NCI-H2081 treated with DMSO at 0.1 percent for 48 hours (cell line): ENCODE data around the gene ZNF17.
A peak's percentile ranks its signal among the peaks of the same experiment; 100 is the strongest.
"Not testable (repeated sequence)": the region's sequence is repeated elsewhere in the genome, so short reads cannot be mapped to it uniquely, and the experiment has no call there.

ENCODE experiments used
- DNase-seq: peaks from one replicate; lab custom pipeline; 2025; lab: John Stamatoyannopoulos, UW

ZNF17 gene

DNA sequence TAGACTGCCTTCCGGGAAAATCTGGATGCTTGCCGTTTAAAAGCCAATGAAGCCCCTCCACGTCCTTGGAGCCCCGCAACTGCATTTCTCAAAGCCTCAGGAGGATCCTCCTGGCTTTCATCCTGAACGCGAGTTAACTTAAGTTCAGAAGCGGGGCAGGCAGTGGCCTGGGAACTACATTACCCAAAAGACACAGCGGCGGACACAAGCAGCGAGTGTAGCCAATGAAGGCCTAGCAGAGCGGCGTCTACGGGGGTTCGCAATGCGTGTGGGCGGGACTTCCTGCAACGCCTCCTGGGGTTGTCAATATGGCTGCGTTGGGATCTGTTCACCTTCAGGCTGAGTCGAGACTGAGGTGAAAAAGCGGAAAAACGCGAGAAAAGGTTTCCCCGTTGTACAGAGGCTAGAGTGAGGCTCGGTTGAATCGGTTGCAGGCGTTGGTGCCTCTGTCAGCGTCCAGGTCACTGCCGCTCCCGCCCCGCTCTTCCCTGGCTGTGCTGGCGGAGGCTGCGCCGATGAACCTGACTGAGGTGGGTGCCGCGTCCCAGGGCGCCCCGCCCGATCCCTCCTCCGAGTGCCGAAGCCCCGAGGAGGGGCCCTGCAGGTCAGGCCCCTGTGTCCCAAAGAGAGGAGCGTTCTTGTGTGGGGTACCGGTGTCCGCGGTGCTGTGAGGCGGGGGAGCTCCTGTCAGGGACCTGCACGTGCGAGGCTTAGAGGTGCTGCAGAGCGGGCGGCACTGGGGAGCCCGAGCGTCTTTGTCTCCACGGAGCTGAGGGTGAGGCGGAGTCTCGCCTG lies at the start of gene ZNF17:
ZNF17 (plus strand) TSS at position 285 of the 795 bp plus-strand sequence. CDS start 2,455 bp downstream, outside the sequence.
- peak; percentile 62 for DNase-seq

GRCh38 chr19:57362419-57362818 lies 48.5 kb upstream of the ZNF17 start:
- no peak for DNase-seq

GRCh38 chr19:57362997-57363687 lies 47.8 kb upstream of the ZNF17 start, which contains the start of the genes TRAPPC2B and ZNF547:
Gene TRAPPC2B (plus strand): TSS chr19:57363551. CDS start chr19:57364834, 1,283 bp downstream.
Gene ZNF547 (plus strand): TSS chr19:57363551. CDS start chr19:57368556, 5,005 bp downstream.
- peak; percentile 95 for DNase-seq

DNA sequence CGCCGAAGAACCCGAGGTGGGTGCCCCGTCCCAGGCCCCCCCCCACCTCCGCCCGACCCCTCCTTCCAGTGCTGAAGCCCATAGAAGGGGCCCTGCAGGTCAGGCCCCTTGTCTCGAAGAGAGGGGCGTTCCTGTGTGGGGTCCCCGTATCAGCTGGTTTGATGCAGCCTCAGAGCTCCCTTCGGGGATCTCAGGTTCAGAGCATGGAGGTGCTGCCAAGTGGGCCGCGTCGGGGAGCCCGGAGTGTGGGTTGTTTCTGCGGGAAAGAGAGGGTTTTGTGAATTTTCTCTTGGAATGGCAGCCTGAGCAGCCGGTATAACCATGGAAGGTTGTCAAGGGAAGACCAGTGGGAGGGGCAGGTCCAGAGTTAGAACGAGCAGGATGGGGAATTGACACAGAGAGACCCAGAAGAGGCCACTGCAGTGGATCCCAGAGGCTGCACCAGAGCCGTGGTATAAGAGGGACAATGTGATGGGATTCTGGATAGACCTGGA lies 47.2 kb upstream of the ZNF17 start:
- DNase-seq = no peak

DNA sequence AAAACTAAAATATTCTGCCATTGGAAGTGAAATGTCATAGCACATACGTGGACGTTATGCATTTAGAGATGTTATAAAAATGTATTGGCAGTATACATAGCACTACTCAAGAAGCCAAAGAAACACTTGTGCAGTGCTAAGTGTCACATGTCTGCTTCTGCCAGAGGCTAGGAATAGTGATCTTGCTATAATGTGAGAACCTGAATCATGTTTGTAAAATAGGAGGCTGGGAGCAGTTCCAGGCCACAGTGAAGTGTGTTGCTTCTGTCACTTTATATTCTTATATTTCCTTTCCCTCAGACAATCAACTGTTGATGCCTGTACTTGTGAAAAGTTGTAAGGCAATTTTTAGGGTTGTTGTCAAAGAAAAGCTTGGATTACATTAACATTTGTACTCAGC lies 44.2 kb upstream of the ZNF17 start:
- DNase-seq = no peak

GRCh38 chr19:57374179-57374578 lies 36.8 kb upstream of the ZNF17 start:
- DNase-seq = no peak

DNA sequence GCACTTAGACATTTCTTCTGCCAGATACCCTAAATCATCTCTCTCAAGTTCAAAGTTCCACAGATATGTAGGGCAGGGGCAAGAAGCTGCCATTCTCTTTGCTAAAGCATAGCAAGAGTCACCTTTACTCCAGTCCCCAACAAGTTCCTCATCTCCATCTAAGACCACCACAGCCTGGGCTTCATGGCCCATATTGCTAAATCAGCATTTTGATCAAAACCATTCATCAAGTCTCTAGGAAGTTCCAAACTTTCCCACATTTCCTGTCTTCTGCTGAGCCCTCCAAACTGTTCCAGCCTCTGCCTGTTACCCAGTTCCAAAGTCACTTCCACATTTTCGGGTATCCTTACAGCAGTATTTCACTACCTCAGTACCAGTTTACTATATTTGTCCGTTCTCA lies 36.3 kb upstream of the ZNF17 start:
- DNase-seq = not testable (repeated sequence)

GRCh38 chr19:57376151-57376550 lies 34.8 kb upstream of the ZNF17 start:
- DNase-seq = no peak

DNA sequence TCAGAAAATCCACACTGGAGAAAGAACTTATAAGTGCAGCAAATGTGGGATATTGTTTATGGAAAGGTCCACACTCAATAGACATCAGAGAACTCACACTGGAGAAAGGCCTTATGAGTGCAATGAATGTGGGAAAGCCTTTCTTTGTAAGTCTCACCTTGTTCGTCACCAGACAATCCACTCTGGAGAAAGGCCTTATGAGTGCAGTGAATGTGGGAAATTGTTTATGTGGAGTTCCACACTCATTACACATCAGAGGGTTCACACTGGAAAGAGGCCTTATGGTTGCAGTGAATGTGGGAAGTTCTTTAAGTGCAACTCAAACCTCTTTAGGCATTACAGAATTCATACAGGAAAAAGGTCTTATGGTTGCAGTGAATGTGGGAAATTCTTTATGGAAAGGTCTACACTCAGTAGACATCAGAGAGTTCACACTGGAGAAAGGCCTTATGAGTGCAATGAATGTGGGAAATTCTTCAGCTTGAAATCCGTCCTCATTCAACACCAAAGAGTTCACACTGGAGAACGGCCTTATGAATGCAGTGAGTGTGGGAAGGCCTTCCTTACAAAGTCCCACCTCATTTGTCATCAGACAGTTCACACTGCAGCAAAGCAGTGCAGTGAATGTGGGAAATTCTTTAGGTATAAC lies 33.3 kb upstream of the ZNF17 start:
- no peak for DNase-seq

- no peak for DNase-seq
Observed at GRCh38 chr19:57380923-57381322, 30.0 kb upstream of the ZNF17 start.

DNA sequence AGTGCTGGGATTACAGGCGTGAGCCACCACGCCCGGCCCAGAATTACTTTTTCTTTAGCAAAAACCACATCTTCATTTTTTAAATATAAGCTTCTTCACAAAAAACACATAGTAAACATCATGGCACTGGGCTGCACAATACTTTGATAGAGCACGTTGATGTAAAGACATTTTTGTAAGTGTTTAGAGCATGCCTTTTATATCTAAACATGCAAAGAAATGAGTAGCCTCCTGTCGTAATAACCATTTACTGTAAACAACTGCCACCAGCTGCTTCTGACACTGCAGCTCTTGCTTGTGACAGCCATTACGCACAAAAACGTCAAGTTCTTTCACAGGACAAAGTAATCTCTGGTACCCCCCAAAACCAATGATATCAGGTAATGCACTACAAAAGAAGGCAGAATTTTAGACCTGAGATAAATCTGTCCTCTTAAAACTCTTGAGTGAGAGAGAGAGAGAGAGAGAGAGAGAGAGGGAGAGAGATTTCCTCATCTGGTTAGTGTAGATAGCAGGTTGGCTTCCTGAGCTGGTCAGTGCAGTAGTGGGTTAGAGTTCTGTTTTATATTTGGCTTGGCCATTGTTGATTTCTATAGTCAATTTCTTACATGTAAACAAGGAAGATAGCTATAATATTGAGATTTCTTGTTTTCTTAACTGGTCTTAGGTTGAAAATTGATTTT lies 28.0 kb upstream of the ZNF17 start:
- no peak for DNase-seq

DNA sequence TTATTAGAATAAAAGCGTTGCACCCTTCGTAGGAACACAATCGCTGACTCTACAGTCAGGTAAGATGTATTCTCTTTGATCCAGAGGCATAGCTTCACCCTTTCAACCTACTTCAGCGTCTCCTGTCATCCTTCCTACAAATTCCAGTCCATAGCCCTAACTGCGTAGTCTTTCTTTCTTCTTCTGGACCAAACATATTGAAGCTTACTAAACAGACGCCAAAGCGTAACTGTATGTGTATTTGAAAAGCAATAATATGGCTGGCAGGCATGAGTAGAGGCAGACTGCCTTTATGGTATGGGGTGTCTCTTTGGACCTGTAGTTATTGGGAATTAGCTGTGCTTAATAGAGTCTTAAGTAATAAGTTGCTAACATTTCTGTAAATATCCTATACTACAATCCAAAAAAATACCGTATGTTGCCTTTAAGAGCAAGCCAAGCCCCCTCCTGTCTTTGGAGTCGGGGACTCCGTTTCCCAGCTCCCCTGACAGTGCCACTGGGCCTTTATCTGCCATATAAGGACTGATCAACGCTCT lies 21.7 kb upstream of the ZNF17 start:
- DNase-seq = no peak

- peak; percentile 91 for DNase-seq
Observed at GRCh38 chr19:57389730-57390598, 21.0 kb upstream of the ZNF17 start, which contains the start of gene ZNF548. Gene ZNF548 (plus strand): TSS chr19:57389854. CDS start chr19:57390100, 246 bp downstream.

DNA sequence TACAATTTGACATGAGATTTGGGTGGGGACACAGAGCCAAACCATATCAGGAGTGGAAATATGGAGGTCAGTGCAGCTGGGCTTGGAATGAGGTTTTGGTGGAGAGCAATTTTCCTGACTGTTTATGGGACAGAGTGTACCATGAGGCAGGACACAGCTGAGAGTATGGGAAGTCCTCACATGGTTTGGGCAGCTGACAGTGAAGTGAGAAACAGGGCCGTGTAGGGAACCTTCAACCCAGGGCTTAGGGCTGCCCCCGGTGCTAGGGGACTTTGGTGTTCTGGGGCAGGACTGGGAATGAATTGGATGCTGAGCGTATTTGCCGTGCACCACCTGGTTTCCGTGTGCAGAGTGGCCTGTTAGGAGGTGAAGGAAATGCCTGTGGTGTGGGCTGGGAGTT lies 15.3 kb upstream of the ZNF17 start:
- no peak for DNase-seq

- DNase-seq = no peak
Observed at GRCh38 chr19:57398868-57399267, 12.1 kb upstream of the ZNF17 start.

DNA sequence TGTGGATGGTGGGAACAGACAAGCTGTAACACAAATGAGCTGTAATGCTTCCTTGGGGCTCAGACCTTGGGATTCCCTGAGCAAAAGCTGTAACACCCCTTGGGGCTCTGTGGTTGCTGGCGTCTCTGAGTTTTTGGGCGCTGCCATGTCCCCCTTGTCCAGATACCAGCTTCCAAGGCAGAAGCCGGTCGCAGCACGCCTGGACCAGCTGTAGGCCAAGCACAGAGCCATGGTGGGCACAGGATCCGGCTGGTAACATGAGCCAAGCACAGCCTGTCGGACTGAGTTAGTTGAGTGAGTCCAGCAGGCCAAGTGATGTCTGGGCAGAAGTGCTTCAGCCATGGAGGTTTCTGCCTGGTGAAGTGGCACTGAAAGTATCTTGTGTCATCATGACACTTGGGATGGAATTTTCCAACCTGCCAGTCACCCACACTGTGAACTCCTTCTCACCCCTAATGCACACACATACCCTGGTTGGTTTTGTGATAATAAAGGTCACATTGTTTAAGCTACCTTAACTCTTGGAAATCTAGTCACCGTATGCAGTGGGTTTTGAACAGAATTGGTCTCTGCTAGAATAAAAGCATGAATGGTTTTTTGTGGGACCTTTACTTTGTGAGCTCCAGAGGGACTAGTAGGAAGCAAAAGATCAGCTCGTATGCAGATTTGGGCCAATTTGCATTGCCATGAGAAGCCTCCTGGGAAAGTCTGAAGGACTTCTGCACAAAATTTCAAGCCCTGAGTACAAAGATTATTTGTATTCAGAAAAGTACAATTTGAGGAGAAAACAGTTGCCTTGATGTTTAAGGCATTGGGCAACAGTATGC lies 7.0 kb upstream of the ZNF17 start:
- no peak for DNase-seq

DNA sequence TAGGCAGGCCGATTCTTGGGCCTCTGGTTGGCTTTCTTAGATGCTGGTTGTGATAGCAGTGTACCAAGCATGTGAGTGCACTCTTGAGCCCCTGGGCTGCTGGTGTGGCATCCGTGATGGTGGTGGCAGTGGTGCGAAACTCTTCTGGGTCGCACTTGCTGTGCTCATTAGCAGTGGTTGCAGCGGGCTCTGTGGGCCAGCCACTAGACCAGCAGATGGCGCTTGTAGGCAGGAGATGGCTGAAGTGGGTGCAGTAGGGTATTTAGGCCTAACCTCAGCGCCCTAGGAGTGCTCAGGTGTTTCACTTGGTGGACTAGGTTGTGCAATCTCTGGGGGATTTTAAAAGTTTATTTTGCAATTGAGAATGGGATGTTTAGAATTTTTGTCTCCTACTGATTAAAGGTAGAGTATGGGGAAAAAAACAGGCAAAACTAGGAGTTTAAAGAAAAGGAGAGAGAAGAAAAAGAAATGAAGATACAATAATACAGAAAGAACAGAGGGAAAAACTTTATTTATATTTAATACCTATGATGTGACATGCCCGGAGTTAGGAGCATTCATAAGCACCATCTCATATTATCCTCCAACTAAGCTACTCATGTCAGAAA lies 4.3 kb upstream of the ZNF17 start:
- peak; percentile 3 for DNase-seq

DNA sequence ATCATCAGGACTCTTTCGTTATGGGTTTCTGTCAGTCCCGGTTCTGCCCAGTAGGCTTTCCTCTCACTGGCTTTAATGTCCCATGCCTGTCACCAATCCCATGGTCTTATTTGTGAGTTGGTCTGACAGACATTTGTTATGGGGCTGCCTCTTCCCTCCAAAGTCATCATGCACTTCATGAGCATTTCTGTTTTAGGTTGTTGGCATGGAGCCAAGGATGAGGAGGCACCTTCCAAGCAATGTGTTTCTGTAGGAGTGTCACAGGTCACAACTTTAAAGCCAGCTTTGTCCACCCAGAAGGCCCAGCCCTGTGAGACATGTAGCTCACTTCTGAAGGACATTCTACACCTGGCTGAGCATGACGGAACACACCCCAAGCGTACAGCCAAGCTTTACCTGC lies 8.5 kb downstream of the ZNF17 start:
- DNase-seq = no peak

- no peak for DNase-seq
Observed at GRCh38 chr19:57421037-57421436, 10.1 kb downstream of the ZNF17 start.
